ENCODE results near the gene FTSJ1. TPM values are rescaled to one million over a fixed set of nuclear protein-coding genes. Genes with fewer than 3 reads are reported as not detected.

FTSJ1 gene
- total and polyA plus RNA-seq, 11 donors = 13.6 to 62.4 (median 18.1) TPM

DNA sequence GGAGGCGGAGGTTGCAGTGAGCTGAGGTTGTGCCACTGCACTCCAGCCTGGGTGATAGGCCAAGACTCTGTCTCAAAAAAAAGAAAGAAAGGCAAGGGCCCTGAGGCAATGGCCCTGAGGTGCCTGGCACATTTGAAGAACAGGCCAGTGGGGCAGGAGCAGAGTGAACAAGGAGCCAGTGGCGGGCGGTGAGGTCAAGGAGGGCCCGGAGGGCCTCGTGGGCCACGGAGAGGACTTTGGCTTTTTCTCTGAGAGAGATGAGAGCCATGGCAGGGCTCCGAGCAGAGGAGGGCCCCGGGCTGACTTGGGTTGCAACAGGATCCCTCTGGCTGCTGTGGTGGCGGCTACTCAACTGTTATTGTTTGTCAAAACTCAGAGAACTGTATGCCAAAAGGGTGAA lies 13.3 kb downstream of the FTSJ1 start:
- ATAC-seq = no peak
- H3K9me3 ChIP-seq = peaks cover 0 to 5% (median 0%) of the 10 kb centered on the region in 12 donors
- H3K27ac ChIP-seq = no peak overlapping the region
- no peaks in the 10 kb centered on the region for H3K27me3 ChIP-seq
- H3K36me3 ChIP-seq = peaks cover 0 to 10% (median 0%) of the 10 kb centered on the region in 9 donors
- no peak overlapping the region for H3K4me3 ChIP-seq
- H3K4me1 ChIP-seq = no peaks in the 10 kb centered on the region
- intact Hi-C loops (cut with DNase I) = no loop called here
- TF ChIP-seq, protein P1, sequence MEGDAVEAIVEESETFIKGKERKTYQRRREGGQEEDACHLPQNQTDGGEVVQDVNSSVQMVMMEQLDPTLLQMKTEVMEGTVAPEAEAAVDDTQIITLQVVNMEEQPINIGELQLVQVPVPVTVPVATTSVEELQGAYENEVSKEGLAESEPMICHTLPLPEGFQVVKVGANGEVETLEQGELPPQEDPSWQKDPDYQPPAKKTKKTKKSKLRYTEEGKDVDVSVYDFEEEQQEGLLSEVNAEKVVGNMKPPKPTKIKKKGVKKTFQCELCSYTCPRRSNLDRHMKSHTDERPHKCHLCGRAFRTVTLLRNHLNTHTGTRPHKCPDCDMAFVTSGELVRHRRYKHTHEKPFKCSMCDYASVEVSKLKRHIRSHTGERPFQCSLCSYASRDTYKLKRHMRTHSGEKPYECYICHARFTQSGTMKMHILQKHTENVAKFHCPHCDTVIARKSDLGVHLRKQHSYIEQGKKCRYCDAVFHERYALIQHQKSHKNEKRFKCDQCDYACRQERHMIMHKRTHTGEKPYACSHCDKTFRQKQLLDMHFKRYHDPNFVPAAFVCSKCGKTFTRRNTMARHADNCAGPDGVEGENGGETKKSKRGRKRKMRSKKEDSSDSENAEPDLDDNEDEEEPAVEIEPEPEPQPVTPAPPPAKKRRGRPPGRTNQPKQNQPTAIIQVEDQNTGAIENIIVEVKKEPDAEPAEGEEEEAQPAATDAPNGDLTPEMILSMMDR (IDR thresholded peaks at IDR 0.05) = no peak
- no peak for TF ChIP-seq POLR2A (IDR thresholded peaks at IDR 0.05)
- 83 to 94% (median 86%) methylated on average over 9 of the region's 9 CpGs for WGBS, 4 donors
- DNase-seq = no peak

- no peak overlapping the region for H3K27ac ChIP-seq
- no peak for TF ChIP-seq POLR2A (IDR thresholded peaks at IDR 0.05)
- TF ChIP-seq, protein P1 (IDR thresholded peaks at IDR 0.05) = no peak
- DNase-seq (no peak), ATAC-seq (no peak)
- H3K4me1 ChIP-seq = no peaks in the 10 kb centered on the region
- no peak overlapping the region for H3K4me3 ChIP-seq
- H3K27me3 ChIP-seq = no peaks in the 10 kb centered on the region
- intact Hi-C loops (cut with DNase I) = loop anchor here in 7 of 10 donors (5.0 to 10.0 kb wide), 3 partner anchors 403 to 408 kb away; no protein-coding TSS in a partner anchor
- H3K36me3 ChIP-seq = peaks cover 0 to 8% (median 0%) of the 10 kb centered on the region in 9 donors
- H3K9me3 ChIP-seq = peaks cover 0 to 5% (median 0%) of the 10 kb centered on the region in 12 donors
- WGBS, 4 donors = 83 to 90% (median 85%) methylated on average over 2 of the region's 2 CpGs
These were observed 13.9 kb downstream of the FTSJ1 start for GRCh38 chrX:48489892-48490291.

- 77 to 89% (median 87%) methylated on average over 8 of the region's 8 CpGs for WGBS, 4 donors
- no peak overlapping the region for H3K27ac ChIP-seq
- H3K36me3 ChIP-seq = peaks cover 0 to 5% (median 0%) of the 10 kb centered on the region in 9 donors
- H3K4me1 ChIP-seq = no peaks in the 10 kb centered on the region
- peaks cover 0 to 5% (median 0%) of the 10 kb centered on the region in 12 donors for H3K9me3 ChIP-seq
- ATAC-seq (no peak), DNase-seq (no peak)
- no peak overlapping the region for H3K4me3 ChIP-seq
- H3K27me3 ChIP-seq = no peaks in the 10 kb centered on the region
- intact Hi-C loops (cut with DNase I) = loop anchor here in 7 of 10 donors (5.0 to 10.0 kb wide), 3 partner anchors 403 to 408 kb away; no protein-coding TSS in a partner anchor
- TF ChIP-seq, protein P1 (IDR thresholded peaks at IDR 0.05) = no peak
- no peak for TF ChIP-seq POLR2A (IDR thresholded peaks at IDR 0.05)
These were observed 14.7 kb downstream of the FTSJ1 start for GRCh38 chrX:48490661-48491060.

- Histone ChIP-seq H3K9me3 (peaks cover 0 to 5% (median 0%) of the 10 kb centered on the region in 12 donors), H3K27me3 (no peaks in the 10 kb centered on the region), H3K4me3 (no peak overlapping the region), H3K4me1 (no peaks in the 10 kb centered on the region), H3K36me3 (no peaks in the 10 kb centered on the region), H3K27ac (no peak overlapping the region)
- intact Hi-C loops (cut with DNase I) = loop anchor here in 7 of 10 donors (5.0 to 10.0 kb wide), 3 partner anchors 405 to 410 kb away; no protein-coding TSS in a partner anchor
- no peak for DNase-seq
- WGBS, 4 donors = 84 to 94% (median 89%) methylated on average over 9 of the region's 9 CpGs
- no peak for ATAC-seq
- TF ChIP-seq POLR2A (IDR thresholded peaks at IDR 0.05) = no peak
- TF ChIP-seq, protein P1 (IDR thresholded peaks at IDR 0.05) = no peak
These were observed 15.8 kb downstream of the FTSJ1 start for GRCh38 chrX:48491809-48492208.
